GM12878 (cell line): ENCODE results near the gene DDX19B.
"Not testable (repeated sequence)": the region's sequence is repeated elsewhere in the genome, so short reads cannot be mapped to it uniquely, and the experiment has no call there.

Experiments used
- CBX5 ChIP-seq: sonication (generic); IDR thresholded peaks from 2 replicates; pipeline ENCODE4 v1.6.1; 2016; ENCODE audit warnings: low read depth, moderate library complexity, mild to moderate bottlenecking, inconsistent platforms
- CREB1 ChIP-seq: IDR thresholded peaks from 2 replicates; pipeline ENCODE4 v1.6.1; 2012; ENCODE audit warnings: low read depth, mild to moderate bottlenecking, inconsistent platforms
- EGR1 ChIP-seq, 2 experiments: IDR thresholded peaks; 1 replicate in 1 of 2; 2 replicates in 1 of 2; pipeline ENCODE4 v1.6.1; 2011 to 2012; ENCODE audit warnings: low read depth in 2 of 2, low read length in 2 of 2, borderline replicate concordance in 1 of 2, mild to moderate bottlenecking in 1 of 2, moderate library complexity in 1 of 2
- EP300 ChIP-seq, 2 experiments: fragments of 150-350 bp in 1 of 2; IDR thresholded peaks; 2 replicates each; pipeline ENCODE4 v1.6.1; 2011 to 2012; ENCODE audit warnings: low read depth in 2 of 2, low read length in 2 of 2, borderline replicate concordance in 1 of 2, improper control_type of control experiment in 1 of 2, inconsistent platforms in 1 of 2; ENCODE audit not compliant: control insufficient read depth in 1 of 2
- EZH2 ChIP-seq: IDR thresholded peaks from 2 replicates; pipeline ENCODE4 v1.6.1; 2012; ENCODE audit warnings: low read depth, mild to moderate bottlenecking, control low read depth, inconsistent platforms, low read length, borderline replicate concordance; ENCODE audit not compliant: control insufficient read depth
- FOS ChIP-seq: IDR thresholded peaks from 3 replicates; pipeline ENCODE4 v1.6.1; 2011; ENCODE audit warnings: borderline replicate concordance; ENCODE audit not compliant: insufficient read length; ENCODE audit errors: extremely low read depth
- JUND ChIP-seq: IDR thresholded peaks from 2 replicates; pipeline ENCODE4 v1.6.1; 2012; ENCODE audit warnings: low read depth, mild to moderate bottlenecking, low read length, improper control_type of control experiment, moderate library complexity
- POLR2AphosphoS5 ChIP-seq: IDR thresholded peaks from 2 replicates; pipeline ENCODE4 v1.6.1; 2011; ENCODE audit warnings: mild to moderate bottlenecking, low read length, inconsistent platforms
- SMC3 ChIP-seq: IDR thresholded peaks from 2 replicates; pipeline ENCODE4 v1.6.1; 2011; ENCODE audit warnings: low read length, improper control_type of control experiment, borderline replicate concordance
- TCF3 ChIP-seq: IDR thresholded peaks from 2 replicates; pipeline ENCODE4 v1.6.1; 2012; ENCODE audit warnings: low read depth, mild to moderate bottlenecking, low read length, borderline replicate concordance; ENCODE audit not compliant: insufficient read depth
- ZNF274 ChIP-seq: IDR thresholded peaks from one replicate; pipeline ENCODE4 v1.8.0; 2011; ENCODE audit not compliant: insufficient read length, insufficient read depth
- TF ChIP-seq, protein P1 (sequence below): fragments of 450-650 bp; IDR thresholded peaks from 2 replicates; pipeline ENCODE4 v1.6.1; 2016; ENCODE audit warnings: mild to moderate bottlenecking, moderate library complexity, borderline replicate concordance
- TF ChIP-seq, protein P2 (sequence below), 3 experiments: IDR thresholded peaks in 2 of 3; conservative IDR thresholded peaks in 1 of 3; 2 replicates each; pipeline ENCODE4 v1.5.1; 2011; ENCODE audit warnings: low read depth in 3 of 3, low read length in 3 of 3, mild to moderate bottlenecking in 3 of 3, control low read depth in 2 of 3, moderate library complexity in 2 of 3, inconsistent platforms in 1 of 3, mixed read lengths in 1 of 3; ENCODE audit not compliant: control insufficient read depth in 2 of 3, insufficient read depth in 1 of 3; ENCODE audit errors: extremely low read depth in 1 of 3

DNA sequence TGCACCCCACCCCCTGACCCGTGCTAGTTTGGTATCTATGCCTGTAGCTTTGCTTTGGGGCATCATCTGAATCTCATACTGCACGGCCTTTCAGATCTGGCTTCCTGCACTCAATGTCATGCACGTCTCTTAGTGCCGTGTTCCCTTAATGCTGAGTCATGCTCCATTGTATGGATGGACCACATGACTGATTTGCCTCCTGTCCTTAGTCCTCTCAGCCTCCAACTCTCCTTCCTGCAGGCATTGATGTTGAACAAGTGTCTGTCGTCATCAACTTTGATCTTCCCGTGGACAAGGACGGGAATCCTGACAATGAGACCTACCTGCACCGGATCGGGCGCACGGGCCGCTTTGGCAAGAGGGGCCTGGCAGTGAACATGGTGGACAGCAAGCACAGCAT is 33.7 kb downstream of the DDX19B start:
- not testable (repeated sequence) for TF ChIP-seq SMC3; POLR2AphosphoS5; TCF3; JUND; CBX5; CREB1; ZNF274; EZH2; EP300 (IDR thresholded peaks at IDR 0.05; ENCODE audit: borderline replicate concordance in 1 of 2, control insufficient read depth in 1 of 2, low read depth in 2 of 2, low read length in 2 of 2); FOS; EGR1 (IDR thresholded peaks at IDR 0.05; ENCODE audit: borderline replicate concordance in 1 of 2, low read depth in 2 of 2, low read length in 2 of 2)
- TF ChIP-seq, protein P1, sequence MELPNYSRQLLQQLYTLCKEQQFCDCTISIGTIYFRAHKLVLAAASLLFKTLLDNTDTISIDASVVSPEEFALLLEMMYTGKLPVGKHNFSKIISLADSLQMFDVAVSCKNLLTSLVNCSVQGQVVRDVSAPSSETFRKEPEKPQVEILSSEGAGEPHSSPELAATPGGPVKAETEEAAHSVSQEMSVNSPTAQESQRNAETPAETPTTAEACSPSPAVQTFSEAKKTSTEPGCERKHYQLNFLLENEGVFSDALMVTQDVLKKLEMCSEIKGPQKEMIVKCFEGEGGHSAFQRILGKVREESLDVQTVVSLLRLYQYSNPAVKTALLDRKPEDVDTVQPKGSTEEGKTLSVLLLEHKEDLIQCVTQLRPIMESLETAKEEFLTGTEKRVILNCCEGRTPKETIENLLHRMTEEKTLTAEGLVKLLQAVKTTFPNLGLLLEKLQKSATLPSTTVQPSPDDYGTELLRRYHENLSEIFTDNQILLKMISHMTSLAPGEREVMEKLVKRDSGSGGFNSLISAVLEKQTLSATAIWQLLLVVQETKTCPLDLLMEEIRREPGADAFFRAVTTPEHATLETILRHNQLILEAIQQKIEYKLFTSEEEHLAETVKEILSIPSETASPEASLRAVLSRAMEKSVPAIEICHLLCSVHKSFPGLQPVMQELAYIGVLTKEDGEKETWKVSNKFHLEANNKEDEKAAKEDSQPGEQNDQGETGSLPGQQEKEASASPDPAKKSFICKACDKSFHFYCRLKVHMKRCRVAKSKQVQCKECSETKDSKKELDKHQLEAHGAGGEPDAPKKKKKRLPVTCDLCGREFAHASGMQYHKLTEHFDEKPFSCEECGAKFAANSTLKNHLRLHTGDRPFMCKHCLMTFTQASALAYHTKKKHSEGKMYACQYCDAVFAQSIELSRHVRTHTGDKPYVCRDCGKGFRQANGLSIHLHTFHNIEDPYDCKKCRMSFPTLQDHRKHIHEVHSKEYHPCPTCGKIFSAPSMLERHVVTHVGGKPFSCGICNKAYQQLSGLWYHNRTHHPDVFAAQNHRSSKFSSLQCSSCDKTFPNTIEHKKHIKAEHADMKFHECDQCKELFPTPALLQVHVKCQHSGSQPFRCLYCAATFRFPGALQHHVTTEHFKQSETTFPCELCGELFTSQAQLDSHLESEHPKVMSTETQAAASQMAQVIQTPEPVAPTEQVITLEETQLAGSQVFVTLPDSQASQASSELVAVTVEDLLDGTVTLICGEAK, result not testable (repeated sequence)
- TF ChIP-seq, protein P2, sequence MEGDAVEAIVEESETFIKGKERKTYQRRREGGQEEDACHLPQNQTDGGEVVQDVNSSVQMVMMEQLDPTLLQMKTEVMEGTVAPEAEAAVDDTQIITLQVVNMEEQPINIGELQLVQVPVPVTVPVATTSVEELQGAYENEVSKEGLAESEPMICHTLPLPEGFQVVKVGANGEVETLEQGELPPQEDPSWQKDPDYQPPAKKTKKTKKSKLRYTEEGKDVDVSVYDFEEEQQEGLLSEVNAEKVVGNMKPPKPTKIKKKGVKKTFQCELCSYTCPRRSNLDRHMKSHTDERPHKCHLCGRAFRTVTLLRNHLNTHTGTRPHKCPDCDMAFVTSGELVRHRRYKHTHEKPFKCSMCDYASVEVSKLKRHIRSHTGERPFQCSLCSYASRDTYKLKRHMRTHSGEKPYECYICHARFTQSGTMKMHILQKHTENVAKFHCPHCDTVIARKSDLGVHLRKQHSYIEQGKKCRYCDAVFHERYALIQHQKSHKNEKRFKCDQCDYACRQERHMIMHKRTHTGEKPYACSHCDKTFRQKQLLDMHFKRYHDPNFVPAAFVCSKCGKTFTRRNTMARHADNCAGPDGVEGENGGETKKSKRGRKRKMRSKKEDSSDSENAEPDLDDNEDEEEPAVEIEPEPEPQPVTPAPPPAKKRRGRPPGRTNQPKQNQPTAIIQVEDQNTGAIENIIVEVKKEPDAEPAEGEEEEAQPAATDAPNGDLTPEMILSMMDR (IDR thresholded peaks at IDR 0.05 in 2 of 3, conservative IDR thresholded peaks at IDR 0.05 in 1 of 3; ENCODE audit: control insufficient read depth in 2 of 3, extremely low read depth in 1 of 3, insufficient read depth in 1 of 3, low read depth in 3 of 3, low read length in 3 of 3), result not testable (repeated sequence)
